22Rv1 (cell line): ENCODE data around the gene DOK6.
"Not testable (repeated sequence)": the region's sequence is repeated elsewhere in the genome, so short reads cannot be mapped to it uniquely, and the experiment has no call there.

Source experiments
- H3K27ac ChIP-seq: fragments of 450-650 bp; 2 replicates; pipeline ENCODE4 v1.5.1; 2017
- ZFX ChIP-seq: fragments of 450-650 bp; IDR thresholded peaks from 2 replicates; pipeline ENCODE4 v1.6.1; 2017; ENCODE audit warnings: antibody characterized with exemption, borderline replicate concordance
- TF ChIP-seq, protein P1 (sequence below): fragments of 450-650 bp; IDR thresholded peaks from 2 replicates; pipeline ENCODE4 v1.5.1; 2017; ENCODE audit warnings: mild to moderate bottlenecking

The DOK6 gene

DNA sequence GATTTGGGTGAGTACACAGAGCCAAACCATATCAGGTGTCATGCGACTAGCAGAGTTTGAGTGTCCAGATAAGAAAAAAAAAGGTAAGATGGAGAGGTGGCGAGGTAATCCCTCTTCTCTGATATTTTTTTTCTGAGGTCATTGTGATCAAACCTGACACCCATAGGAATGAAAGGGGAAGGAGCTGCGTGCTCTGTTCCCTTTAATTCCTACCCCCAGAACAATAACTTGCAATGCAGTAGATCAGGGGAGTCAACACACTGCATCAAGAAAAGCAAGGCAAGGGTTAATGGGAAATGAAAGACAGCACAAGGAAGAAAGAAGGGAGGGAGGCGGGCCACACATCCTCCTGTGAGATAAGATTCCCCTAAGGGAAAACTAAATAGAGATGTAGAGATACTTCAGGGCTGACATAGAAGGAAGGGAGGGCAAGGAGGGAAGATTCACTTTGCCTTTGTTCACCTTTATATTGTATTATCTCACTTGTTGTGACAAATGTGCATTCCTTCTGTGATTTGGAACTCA, 414.2 kb downstream of the DOK6 start:
- TF ChIP-seq, protein P1, sequence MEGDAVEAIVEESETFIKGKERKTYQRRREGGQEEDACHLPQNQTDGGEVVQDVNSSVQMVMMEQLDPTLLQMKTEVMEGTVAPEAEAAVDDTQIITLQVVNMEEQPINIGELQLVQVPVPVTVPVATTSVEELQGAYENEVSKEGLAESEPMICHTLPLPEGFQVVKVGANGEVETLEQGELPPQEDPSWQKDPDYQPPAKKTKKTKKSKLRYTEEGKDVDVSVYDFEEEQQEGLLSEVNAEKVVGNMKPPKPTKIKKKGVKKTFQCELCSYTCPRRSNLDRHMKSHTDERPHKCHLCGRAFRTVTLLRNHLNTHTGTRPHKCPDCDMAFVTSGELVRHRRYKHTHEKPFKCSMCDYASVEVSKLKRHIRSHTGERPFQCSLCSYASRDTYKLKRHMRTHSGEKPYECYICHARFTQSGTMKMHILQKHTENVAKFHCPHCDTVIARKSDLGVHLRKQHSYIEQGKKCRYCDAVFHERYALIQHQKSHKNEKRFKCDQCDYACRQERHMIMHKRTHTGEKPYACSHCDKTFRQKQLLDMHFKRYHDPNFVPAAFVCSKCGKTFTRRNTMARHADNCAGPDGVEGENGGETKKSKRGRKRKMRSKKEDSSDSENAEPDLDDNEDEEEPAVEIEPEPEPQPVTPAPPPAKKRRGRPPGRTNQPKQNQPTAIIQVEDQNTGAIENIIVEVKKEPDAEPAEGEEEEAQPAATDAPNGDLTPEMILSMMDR = no peak
- no peak for TF ChIP-seq ZFX
- peak overlapping the region; percentile 19; the same call in 1 of the 2 replicates for H3K27ac ChIP-seq

DNA sequence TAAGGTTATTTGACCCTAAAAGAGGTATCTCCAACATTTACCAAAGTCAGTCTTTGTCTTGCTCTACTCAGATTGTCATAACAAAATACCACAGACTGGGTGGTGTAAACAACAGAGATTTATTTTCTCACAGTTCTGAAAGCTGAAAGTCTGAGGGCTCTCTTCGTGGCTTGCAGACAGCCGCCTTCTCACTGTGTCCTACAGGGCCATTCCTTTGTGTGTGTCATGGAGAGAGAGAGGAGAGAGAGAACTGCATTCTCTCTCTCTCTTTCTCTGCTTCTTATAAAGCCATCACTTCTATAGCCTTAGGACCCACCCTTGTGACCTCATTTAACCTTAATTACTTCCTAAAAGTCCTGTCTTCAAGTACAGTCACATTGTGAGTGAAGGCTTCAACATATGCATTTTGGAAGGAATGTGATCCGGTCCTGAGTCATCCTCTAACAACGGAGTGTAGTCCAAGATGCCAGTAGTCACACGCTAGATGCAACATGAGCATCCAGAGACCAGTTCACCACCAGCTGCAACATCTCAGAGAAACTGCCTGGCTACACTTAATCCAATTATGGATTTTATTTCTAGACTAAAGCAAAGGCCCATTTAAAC, 416.8 kb downstream of the DOK6 start:
- H3K27ac ChIP-seq = no peak overlapping the region
- TF ChIP-seq, protein P1 = no peak
- no peak for TF ChIP-seq ZFX

DNA sequence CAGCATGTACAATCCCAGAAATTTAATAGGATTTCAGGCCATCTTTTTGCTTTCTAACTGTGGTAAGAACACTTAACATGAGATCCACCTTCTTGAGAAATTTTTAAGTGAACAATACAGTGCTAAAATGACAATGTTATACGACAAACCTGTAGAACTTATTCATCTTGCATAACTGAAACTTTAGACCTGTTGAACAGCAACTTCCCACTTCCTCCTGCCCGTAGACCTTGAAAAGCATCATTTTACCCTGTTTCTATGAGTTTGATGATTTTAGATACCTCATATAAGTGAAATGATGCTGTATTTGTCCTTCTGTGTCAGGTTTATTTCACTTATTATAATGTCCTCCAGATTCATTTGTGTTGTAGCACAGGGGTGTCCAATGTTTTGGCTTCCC, 418.8 kb downstream of the DOK6 start:
- H3K27ac ChIP-seq = no peak overlapping the region
- TF ChIP-seq, protein P1 = no peak
- no peak for TF ChIP-seq ZFX

DNA sequence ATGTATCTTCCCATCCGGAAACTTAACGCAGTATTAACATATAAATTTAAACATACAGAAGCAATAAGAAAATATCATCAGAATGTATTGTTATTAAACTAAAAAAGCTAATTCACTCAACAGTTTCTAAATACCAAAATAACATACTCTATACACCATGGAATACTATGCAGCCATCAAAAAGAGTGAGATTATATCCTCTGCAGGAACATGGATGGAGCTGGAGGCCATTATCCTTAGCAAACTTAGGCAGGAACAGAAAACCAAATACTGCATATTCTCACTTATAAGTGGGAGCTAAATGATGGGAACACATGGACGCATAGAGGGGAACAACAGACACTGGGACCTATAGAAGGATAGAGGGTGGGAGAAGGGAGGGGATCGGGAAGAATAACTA, 419.9 kb downstream of the DOK6 start:
- TF ChIP-seq ZFX = no peak
- TF ChIP-seq, protein P1 = no peak
- H3K27ac ChIP-seq = no peak overlapping the region

DNA sequence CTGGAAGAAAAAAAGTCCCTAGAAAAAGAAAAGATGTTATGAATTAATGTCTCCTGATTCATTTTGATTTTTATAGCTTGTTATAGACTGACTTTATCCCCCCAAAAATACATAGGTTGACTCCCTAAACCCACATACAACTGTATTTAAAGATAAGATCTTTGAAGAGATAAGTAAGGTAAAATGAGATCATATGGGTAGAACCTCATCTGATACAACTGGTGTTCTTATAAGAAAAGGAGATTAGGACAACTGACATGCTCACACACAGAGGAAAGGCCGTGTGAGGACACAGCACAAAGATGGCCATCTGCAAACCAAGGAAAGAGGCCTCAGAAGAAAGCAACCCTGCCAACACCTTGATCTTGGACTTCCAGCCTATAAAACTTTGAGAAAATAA, 429.5 kb downstream of the DOK6 start:
- no peak overlapping the region for H3K27ac ChIP-seq
- TF ChIP-seq ZFX = no peak
- TF ChIP-seq, protein P1 = no peak

DNA sequence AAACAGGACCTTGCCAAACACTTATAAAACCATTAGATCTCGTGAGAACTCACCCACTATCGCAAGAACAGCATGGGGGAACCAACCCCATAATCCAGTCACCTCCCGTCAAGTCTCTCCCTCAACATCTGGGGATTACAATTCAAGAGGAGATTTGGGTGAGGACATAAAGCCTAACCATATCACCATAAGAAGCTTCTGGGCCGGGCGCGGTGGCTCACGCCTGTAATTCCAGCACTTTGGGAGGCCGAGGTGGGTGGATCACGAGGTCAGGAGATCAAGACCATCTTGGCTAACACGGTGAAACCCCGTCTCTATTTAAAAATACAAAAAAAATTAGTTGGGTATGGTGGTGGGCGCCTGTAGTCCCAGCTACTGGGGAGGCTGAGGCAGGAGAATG, 434.3 kb downstream of the DOK6 start:
- H3K27ac ChIP-seq = not testable (repeated sequence)

DNA sequence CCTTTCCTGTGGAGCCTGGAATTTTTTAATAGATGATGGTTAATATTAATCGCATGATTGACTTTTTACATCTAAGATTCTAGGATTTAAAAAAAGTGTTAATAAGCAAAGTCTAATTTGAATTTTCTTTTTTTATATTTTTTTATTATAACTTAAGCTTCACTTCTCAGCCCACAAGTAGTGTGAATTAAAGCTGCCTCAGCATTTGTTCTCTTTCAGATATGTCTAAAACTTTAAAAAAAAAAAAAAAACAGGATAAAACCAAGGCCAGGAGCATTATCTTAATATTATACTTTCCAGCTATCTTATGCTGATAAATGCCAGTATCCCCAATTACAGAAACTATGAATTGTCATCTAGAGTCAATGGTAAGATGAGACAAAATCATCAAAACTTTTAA, 437.3 kb downstream of the DOK6 start:
- TF ChIP-seq, protein P1 = no peak
- TF ChIP-seq ZFX = no peak
- H3K27ac ChIP-seq = no peak overlapping the region
